HCT116 (cell line): Measurements from ENCODE around the gene PLD1. TPM values are rescaled to one million over a fixed set of nuclear protein-coding genes. Genes with fewer than 3 reads are reported as not detected.
"Not testable (repeated sequence)": the region's sequence is repeated elsewhere in the genome, so short reads cannot be mapped to it uniquely, and the experiment has no call there.

ENCODE experiments used
- ATAC-seq: fragments of 200-7000 bp; cut with Tn5 transposase; 2 replicates; pipeline ENCODE4 v1.9.1; 2020; ENCODE audit warnings: mild to moderate bottlenecking, moderate library complexity
- BruUV-seq: library from RNA; stranded (reverse); fragments of 400-500 nt; replicated peaks from 2 replicates; lab custom pipeline; 2021; lab: Mats Ljungman, UMichigan
- CTCF ChIA-PET: fragments of 300-600 bp; sonication (Branson Sonifier 250); formaldehyde crosslinking; loops from one replicate; lab custom pipeline; 2021; ENCODE audit warnings: antibody characterized with exemption; lab: Charles Lee
- POLR2A ChIA-PET: fragments of 300-600, 350-600 bp; sonication (Branson Sonifier 250); formaldehyde crosslinking; loops from one replicate; lab custom pipeline; 2021; ENCODE audit warnings: antibody characterized with exemption; lab: Charles Lee
- RAD21 ChIA-PET, 2 experiments: fragments of 300-600 bp; sonication (Branson Sonifier 250); formaldehyde crosslinking; loops; one replicate each; lab custom pipeline; 2023; ENCODE audit warnings: low total read pairs in 2 of 2; ENCODE audit not compliant: uncharacterized antibody in 2 of 2, unreplicated experiment in 2 of 2, low non-redundant PET in 1 of 2; lab: Charles Lee
- DNase-seq: peaks from one replicate; pipeline ENCODE4 v3.0.0-alpha.2; 2010; ENCODE audit warnings: low read depth, low spot score
- H2AFZ ChIP-seq: fragments of 200-600 bp; shearing (Covaris generic), sonication (generic); 2 replicates; pipeline ENCODE4 v1.6.1; 2017; ENCODE audit warnings: low read depth, mixed run types, mixed read lengths, antibody characterized with exemption, low read length; ENCODE audit not compliant: poor library complexity, severe bottlenecking
- H3K27ac ChIP-seq: 2 replicates; pipeline ENCODE4 v1.5.1; 2012; ENCODE audit warnings: low read depth, low read length
- H3K27me3 ChIP-seq: fragments of 200-600 bp; sonication (generic); 2 replicates; pipeline ENCODE4 v1.6.1; 2016; ENCODE audit warnings: mixed run types, low read length, mixed read lengths; ENCODE audit not compliant: insufficient read depth
- H3K36me3 ChIP-seq, 2 experiments: fragments of 200-500 bp in 1 of 2; fragments of 200-600 bp in 1 of 2; sonication (Bioruptor generic) in 1 of 2; sonication (generic) in 1 of 2; 2 replicates each; pipeline versions ENCODE4 v1.5.1 to v1.6.1; 2014 to 2016; ENCODE audit warnings: low read length in 2 of 2, inconsistent platforms in 1 of 2, mixed read lengths in 1 of 2, mixed run types in 1 of 2; ENCODE audit not compliant: insufficient read depth in 2 of 2, control insufficient read depth in 1 of 2
- H3K4me1 ChIP-seq, 2 experiments: fragments of 200-600 bp in 1 of 2; sonication (generic) in 1 of 2; 2 replicates each; pipeline versions ENCODE4 v1.5.1 to v1.6.1; 2012 to 2017; ENCODE audit warnings: low read length in 2 of 2, inconsistent platforms in 1 of 2, mild to moderate bottlenecking in 1 of 2, mixed read lengths in 1 of 2, mixed run types in 1 of 2, moderate library complexity in 1 of 2; ENCODE audit not compliant: insufficient read depth in 2 of 2, control insufficient read depth in 1 of 2
- H3K4me2 ChIP-seq: fragments of 200-600 bp; sonication (generic); 2 replicates; pipeline ENCODE4 v1.6.1; 2017; ENCODE audit warnings: mixed run types, low read length, mixed read lengths
- H3K4me3 ChIP-seq, 2 experiments: fragments of 200-600 bp in 1 of 2; sonication (generic) in 1 of 2; replicated peaks in 1 of 2; 2 replicates each; pipeline ENCODE4 v1.5.1; 2011 to 2016; ENCODE audit warnings: low read length in 2 of 2, control low read depth in 1 of 2, low read depth in 1 of 2, mild to moderate bottlenecking in 1 of 2, mixed read lengths in 1 of 2, mixed run types in 1 of 2
- H3K79me2 ChIP-seq: fragments of 200-600 bp; sonication (generic); 2 replicates; pipeline ENCODE4 v1.6.1; 2017; ENCODE audit warnings: mild to moderate bottlenecking, mixed run types, low read length, moderate library complexity, mixed read lengths; ENCODE audit not compliant: insufficient read depth
- H3K9ac ChIP-seq: fragments of 200-600 bp; sonication (generic); 2 replicates; pipeline ENCODE4 v1.6.1; 2016; ENCODE audit warnings: low read length, mixed read lengths
- H3K9me2 ChIP-seq: fragments of 200-600 bp; sonication (generic), shearing (Covaris generic); 2 replicates; pipeline ENCODE4 v1.6.1; 2017; ENCODE audit warnings: mixed run types, mild to moderate bottlenecking, moderate library complexity; ENCODE audit not compliant: insufficient read depth
- H3K9me3 ChIP-seq, 2 experiments: fragments of 200-500 bp in 1 of 2; fragments of 200-600 bp in 1 of 2; sonication (Bioruptor generic) in 1 of 2; sonication (generic) in 1 of 2; 2 replicates each; pipeline ENCODE4 v1.6.1; 2014 to 2017; ENCODE audit warnings: low read length in 2 of 2, mixed read lengths in 2 of 2, inconsistent platforms in 1 of 2, low read depth in 1 of 2, mild to moderate bottlenecking in 1 of 2, mixed run types in 1 of 2, moderate library complexity in 1 of 2; ENCODE audit not compliant: control insufficient read depth in 1 of 2, insufficient read depth in 1 of 2
- H4K20me1 ChIP-seq: fragments of 200-600 bp; sonication (generic), shearing (Covaris generic); 2 replicates; pipeline ENCODE4 v1.6.1; 2017; ENCODE audit warnings: mixed run types, mild to moderate bottlenecking, moderate library complexity; ENCODE audit not compliant: insufficient read depth
- CEBPB ChIP-seq: IDR thresholded peaks from 2 replicates; pipeline ENCODE4 v1.6.1; 2012; ENCODE audit warnings: low read depth
- EGR1 ChIP-seq: IDR thresholded peaks from 2 replicates; pipeline ENCODE4 v1.6.1; 2012; ENCODE audit warnings: low read depth
- ELF1 ChIP-seq: IDR thresholded peaks from 2 replicates; pipeline ENCODE4 v1.6.1; 2012; ENCODE audit warnings: low read depth, borderline replicate concordance
- EZH2 ChIP-seq: fragments of 200-600 bp; sonication (generic); IDR thresholded peaks from 2 replicates; pipeline ENCODE4 v1.6.1; 2017; ENCODE audit warnings: antibody characterized with exemption, mixed run types
- EZH2phosphoT487 ChIP-seq: fragments of 200-600 bp; IDR thresholded peaks from 2 replicates; pipeline ENCODE4 v1.6.1; 2018; ENCODE audit warnings: antibody characterized with exemption, borderline replicate concordance
- FOSL1 ChIP-seq: IDR thresholded peaks from 2 replicates; pipeline ENCODE4 v1.6.1; 2012; ENCODE audit warnings: low read depth
- POLR2AphosphoS5 ChIP-seq: IDR thresholded peaks from 2 replicates; pipeline ENCODE4 v1.6.1; 2011; ENCODE audit warnings: mild to moderate bottlenecking, low read depth, low read length, moderate library complexity
- SIN3A ChIP-seq: IDR thresholded peaks from 2 replicates; pipeline ENCODE4 v1.6.1; 2012; ENCODE audit warnings: low read depth
- SP1 ChIP-seq: IDR thresholded peaks from 2 replicates; pipeline ENCODE4 v1.6.1; 2012; ENCODE audit warnings: low read depth
- SRF ChIP-seq: IDR thresholded peaks from 2 replicates; pipeline ENCODE4 v1.6.1; 2012; ENCODE audit warnings: low read depth
- ZFX ChIP-seq: fragments of 450-650 bp; IDR thresholded peaks from 2 replicates; pipeline ENCODE4 v1.6.1; 2017
- ZNF274 ChIP-seq: fragments of 200-500 bp; sonication (Bioruptor generic); IDR thresholded peaks from 2 replicates; pipeline ENCODE4 v1.6.1; 2014; ENCODE audit warnings: mild to moderate bottlenecking, low read depth, low read length, inconsistent platforms
- intact Hi-C: fragments of 100-400 bp; cut with micrococcal nuclease; formaldehyde crosslinking; loops from 2 replicates; pipeline ENCODE4 v1.10.0; 2022
- total RNA-seq: library from RNA; stranded (reverse); gene quantifications from one replicate; pipeline ENCODE4 v1.2.1, GENCODE V29; 2021; ENCODE audit not compliant: unreplicated experiment
- TF ChIP-seq, protein P1 (sequence below): IDR thresholded peaks from 2 replicates; pipeline ENCODE4 v1.6.1; 2012; ENCODE audit warnings: low read depth
- TF ChIP-seq, protein P2 (sequence below): IDR thresholded peaks from 2 replicates; pipeline ENCODE4 v1.6.1; 2012
- TF ChIP-seq, protein P3 (sequence below): IDR thresholded peaks from 2 replicates; pipeline ENCODE4 v1.6.1; 2012

The PLD1 gene
- total RNA-seq, 1 experiment from 2014 or later, result 8.4 TPM

DNA sequence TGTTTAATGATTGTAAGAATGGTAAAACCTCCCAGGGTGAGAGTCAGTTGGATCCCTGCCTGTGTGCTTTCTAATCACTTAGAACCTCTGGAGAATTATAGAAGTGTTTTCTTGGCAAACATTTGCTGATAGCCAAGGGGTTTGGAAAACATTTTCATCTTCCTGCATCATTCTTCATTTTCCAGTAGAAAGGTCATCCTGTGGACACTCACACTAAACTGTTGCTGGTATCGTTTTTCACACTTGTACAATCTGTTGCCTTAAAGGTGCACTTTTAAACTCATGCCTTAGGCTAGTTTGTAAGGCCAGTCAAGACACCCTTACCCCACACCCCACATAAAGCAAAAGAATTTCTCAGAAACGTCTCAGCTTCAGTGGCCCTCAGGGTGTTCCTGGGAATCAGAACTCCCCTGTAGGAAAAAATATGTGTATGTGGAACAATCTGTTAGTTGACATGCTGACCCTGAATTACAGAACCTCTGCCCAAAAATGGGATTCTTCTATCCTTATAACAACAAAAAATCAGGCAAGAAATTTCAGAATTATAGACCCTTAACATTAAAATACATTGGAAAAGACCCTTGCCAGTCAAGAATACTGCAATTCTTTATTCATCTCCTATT lies 5.8 kb upstream of the PLD1 start:
- no peak overlapping the region for H3K4me3 ChIP-seq
- H3K36me3 ChIP-seq, result no peaks in the 10 kb centered on the region
- no peaks in the 10 kb centered on the region for H3K9me2 ChIP-seq
- no peaks in the 10 kb centered on the region for H3K9me3 ChIP-seq
- CTCF ChIA-PET, result interaction anchor here (1.9 kb wide), 1 partner anchor 13 kb away, joined by 5 read pairs; no protein-coding TSS in a partner anchor
- H3K27me3 ChIP-seq, result no peaks in the 10 kb centered on the region
- H3K9ac ChIP-seq, result no peak overlapping the region
- no peak overlapping the region for H3K4me2 ChIP-seq
- H4K20me1 ChIP-seq, result no peaks in the 10 kb centered on the region
- no peak for DNase-seq
- intact Hi-C loops, result loop anchor here (10.0 kb wide), 1 partner anchor 59 kb away; no protein-coding TSS in a partner anchor
- RAD21 ChIA-PET, result no interaction called here
- no peak overlapping the region for H2AFZ ChIP-seq
- H3K4me1 ChIP-seq, result peaks cover under 1 to 16% of the 10 kb centered on the region in 2 experiments; a peak in 3 of 4 replicates
- TF ChIP-seq FOSL1 (no peak), EZH2phosphoT487 (no peak), SIN3A (no peak), EZH2 (no peak), ELF1 (no peak), ZNF274 (no peak), CEBPB (no peak), POLR2AphosphoS5 (no peak), EGR1 (no peak), SP1 (no peak), SRF (no peak), ZFX (no peak)
- TF ChIP-seq, protein P1, sequence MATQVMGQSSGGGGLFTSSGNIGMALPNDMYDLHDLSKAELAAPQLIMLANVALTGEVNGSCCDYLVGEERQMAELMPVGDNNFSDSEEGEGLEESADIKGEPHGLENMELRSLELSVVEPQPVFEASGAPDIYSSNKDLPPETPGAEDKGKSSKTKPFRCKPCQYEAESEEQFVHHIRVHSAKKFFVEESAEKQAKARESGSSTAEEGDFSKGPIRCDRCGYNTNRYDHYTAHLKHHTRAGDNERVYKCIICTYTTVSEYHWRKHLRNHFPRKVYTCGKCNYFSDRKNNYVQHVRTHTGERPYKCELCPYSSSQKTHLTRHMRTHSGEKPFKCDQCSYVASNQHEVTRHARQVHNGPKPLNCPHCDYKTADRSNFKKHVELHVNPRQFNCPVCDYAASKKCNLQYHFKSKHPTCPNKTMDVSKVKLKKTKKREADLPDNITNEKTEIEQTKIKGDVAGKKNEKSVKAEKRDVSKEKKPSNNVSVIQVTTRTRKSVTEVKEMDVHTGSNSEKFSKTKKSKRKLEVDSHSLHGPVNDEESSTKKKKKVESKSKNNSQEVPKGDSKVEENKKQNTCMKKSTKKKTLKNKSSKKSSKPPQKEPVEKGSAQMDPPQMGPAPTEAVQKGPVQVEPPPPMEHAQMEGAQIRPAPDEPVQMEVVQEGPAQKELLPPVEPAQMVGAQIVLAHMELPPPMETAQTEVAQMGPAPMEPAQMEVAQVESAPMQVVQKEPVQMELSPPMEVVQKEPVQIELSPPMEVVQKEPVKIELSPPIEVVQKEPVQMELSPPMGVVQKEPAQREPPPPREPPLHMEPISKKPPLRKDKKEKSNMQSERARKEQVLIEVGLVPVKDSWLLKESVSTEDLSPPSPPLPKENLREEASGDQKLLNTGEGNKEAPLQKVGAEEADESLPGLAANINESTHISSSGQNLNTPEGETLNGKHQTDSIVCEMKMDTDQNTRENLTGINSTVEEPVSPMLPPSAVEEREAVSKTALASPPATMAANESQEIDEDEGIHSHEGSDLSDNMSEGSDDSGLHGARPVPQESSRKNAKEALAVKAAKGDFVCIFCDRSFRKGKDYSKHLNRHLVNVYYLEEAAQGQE, result no peak
- TF ChIP-seq, protein P2, sequence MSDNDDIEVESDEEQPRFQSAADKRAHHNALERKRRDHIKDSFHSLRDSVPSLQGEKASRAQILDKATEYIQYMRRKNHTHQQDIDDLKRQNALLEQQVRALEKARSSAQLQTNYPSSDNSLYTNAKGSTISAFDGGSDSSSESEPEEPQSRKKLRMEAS, result no peak
- TF ChIP-seq, protein P3, sequence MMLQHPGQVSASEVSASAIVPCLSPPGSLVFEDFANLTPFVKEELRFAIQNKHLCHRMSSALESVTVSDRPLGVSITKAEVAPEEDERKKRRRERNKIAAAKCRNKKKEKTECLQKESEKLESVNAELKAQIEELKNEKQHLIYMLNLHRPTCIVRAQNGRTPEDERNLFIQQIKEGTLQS, result no peak
- H3K27ac ChIP-seq, result no peak overlapping the region
- no peak for ATAC-seq
- POLR2A ChIA-PET, result no interaction called here
- no peaks in the 10 kb centered on the region for H3K79me2 ChIP-seq
- BruUV-seq, result no TSS peak

DNA sequence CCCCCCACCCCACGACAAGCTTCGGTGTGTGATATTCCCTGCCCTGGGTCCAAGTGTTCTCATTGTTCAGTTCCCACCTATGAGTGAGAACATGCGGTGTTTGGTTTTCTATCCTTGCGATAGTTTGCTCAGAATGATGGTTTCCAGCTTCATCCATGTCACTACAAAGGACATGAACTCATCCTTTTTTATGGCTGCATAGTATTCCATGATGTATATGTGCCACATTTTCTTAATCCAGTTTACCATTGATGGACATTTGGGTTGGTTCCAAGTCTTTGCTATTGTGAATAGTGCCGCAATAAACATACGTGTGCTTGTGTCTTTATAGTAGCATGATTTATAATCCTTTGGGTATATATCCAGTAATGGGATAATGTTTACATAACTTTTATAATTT lies 4.4 kb upstream of the PLD1 start:
- RAD21 ChIA-PET, H3K9ac ChIP-seq, H3K27me3 ChIP-seq, H3K9me3 ChIP-seq, H4K20me1 ChIP-seq, H2AFZ ChIP-seq, H3K36me3 ChIP-seq, DNase-seq, H3K79me2 ChIP-seq, ATAC-seq, H3K4me3 ChIP-seq, H3K4me2 ChIP-seq, H3K27ac ChIP-seq, H3K9me2 ChIP-seq, POLR2A ChIA-PET, BruUV-seq: not testable (repeated sequence)
- CTCF ChIA-PET, result interaction anchor here (1.9 kb wide), 1 partner anchor 15 kb away, joined by 5 read pairs; no protein-coding TSS in a partner anchor
- peaks cover 5 to 26% of the 10 kb centered on the region in 2 experiments; a peak in 3 of 4 replicates for H3K4me1 ChIP-seq
- intact Hi-C loops, result loop anchor here (10.0 kb wide), 1 partner anchor 60 kb away; no protein-coding TSS in a partner anchor
